ENCODE measurements around the gene DVL1.

DNA sequence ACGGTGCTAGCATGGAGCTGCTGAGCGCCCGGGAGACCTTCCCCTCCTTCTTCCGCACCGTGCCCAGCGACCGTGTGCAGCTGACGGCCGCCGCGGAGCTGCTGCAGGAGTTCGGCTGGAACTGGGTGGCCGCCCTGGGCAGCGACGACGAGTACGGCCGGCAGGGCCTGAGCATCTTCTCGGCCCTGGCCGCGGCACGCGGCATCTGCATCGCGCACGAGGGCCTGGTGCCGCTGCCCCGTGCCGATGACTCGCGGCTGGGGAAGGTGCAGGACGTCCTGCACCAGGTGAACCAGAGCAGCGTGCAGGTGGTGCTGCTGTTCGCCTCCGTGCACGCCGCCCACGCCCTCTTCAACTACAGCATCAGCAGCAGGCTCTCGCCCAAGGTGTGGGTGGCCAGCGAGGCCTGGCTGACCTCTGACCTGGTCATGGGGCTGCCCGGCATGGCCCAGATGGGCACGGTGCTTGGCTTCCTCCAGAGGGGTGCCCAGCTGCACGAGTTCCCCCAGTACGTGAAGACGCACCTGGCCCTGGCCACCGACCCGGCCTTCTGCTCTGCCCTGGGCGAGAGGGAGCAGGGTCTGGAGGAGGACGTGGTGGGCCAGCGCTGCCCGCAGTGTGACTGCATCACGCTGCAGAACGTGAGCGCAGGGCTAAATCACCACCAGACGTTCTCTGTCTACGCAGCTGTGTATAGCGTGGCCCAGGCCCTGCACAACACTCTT is 17.0 kb downstream of the DVL1 start:
- no peak for TF ChIP-seq POLR2A (IDR thresholded peaks at IDR 0.05)
- TF ChIP-seq, protein P1, sequence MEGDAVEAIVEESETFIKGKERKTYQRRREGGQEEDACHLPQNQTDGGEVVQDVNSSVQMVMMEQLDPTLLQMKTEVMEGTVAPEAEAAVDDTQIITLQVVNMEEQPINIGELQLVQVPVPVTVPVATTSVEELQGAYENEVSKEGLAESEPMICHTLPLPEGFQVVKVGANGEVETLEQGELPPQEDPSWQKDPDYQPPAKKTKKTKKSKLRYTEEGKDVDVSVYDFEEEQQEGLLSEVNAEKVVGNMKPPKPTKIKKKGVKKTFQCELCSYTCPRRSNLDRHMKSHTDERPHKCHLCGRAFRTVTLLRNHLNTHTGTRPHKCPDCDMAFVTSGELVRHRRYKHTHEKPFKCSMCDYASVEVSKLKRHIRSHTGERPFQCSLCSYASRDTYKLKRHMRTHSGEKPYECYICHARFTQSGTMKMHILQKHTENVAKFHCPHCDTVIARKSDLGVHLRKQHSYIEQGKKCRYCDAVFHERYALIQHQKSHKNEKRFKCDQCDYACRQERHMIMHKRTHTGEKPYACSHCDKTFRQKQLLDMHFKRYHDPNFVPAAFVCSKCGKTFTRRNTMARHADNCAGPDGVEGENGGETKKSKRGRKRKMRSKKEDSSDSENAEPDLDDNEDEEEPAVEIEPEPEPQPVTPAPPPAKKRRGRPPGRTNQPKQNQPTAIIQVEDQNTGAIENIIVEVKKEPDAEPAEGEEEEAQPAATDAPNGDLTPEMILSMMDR (IDR thresholded peaks at IDR 0.05), result no peak

Data from upper lobe of left lung (tissue), 4 donors.